CD4-positive, alpha-beta memory T cell (primary cell): ENCODE data around the gene LLGL2. TPM values are rescaled to one million over a fixed set of nuclear protein-coding genes. Genes with fewer than 3 reads are reported as not detected.

Source experiments
- CTCF ChIA-PET: fragments of 350-600 bp; sonication (Branson Sonifier 250); formaldehyde crosslinking; loops from one replicate; lab custom pipeline; 2021; ENCODE audit warnings: inconsistent platforms; ENCODE audit not compliant: partially characterized antibody; lab: Charles Lee
- POLR2A ChIA-PET: fragments of 350-600 bp; sonication (Branson Sonifier 250); formaldehyde crosslinking; loops from one replicate; lab custom pipeline; 2021; ENCODE audit not compliant: partially characterized antibody; lab: Charles Lee
- DNase-seq, 5 donors: peaks; one replicate each; pipeline versions ENCODE4 v3.0.0 to v3.0.0-alpha.2; 2020 to 2022; ENCODE audit warnings: mixed read lengths in 1 of 5
- H3K27ac ChIP-seq: one replicate; pipeline ENCODE4 v1.7.0; 2013; ENCODE audit warnings: low read depth, low read length
- H3K27me3 ChIP-seq: 2 replicates; pipeline ENCODE4 v1.7.0; 2013; ENCODE audit warnings: mild to moderate bottlenecking, low read length, moderate library complexity; ENCODE audit not compliant: insufficient read depth
- H3K36me3 ChIP-seq: 2 replicates; pipeline ENCODE4 v1.7.0; 2013; ENCODE audit warnings: mild to moderate bottlenecking, low read length, moderate library complexity; ENCODE audit not compliant: insufficient read depth
- H3K4me1 ChIP-seq: 2 replicates; pipeline ENCODE4 v1.7.0; 2013; ENCODE audit warnings: mild to moderate bottlenecking, low read length, moderate library complexity; ENCODE audit not compliant: insufficient read depth
- H3K4me3 ChIP-seq, 2 donors: one replicate each; pipeline ENCODE4 v1.7.0; 2013; ENCODE audit warnings: low read length in 2 of 2, mild to moderate bottlenecking in 1 of 2
- H3K9me3 ChIP-seq, 2 donors: one replicate each; pipeline ENCODE4 v1.7.0; 2013; ENCODE audit warnings: low read length in 2 of 2, control low read depth in 1 of 2; ENCODE audit not compliant: control insufficient read depth in 1 of 2
- H3K27ac Mint-ChIP-seq, 7 donors: one replicate each; pipeline ENCODE4 v1.8.0; 2020 to 2021; ENCODE audit warnings: mixed read lengths in 7 of 7, mild to moderate bottlenecking in 6 of 7, inconsistent platforms in 3 of 7, moderate library complexity in 3 of 7
- H3K27me3 Mint-ChIP-seq, 2 donors: one replicate each; pipeline ENCODE4 v1.8.0; 2020 to 2021; ENCODE audit warnings: mixed read lengths in 2 of 2
- H3K36me3 Mint-ChIP-seq, 2 donors: one replicate each; pipeline ENCODE4 v1.8.0; 2020 to 2021; ENCODE audit warnings: mixed read lengths in 2 of 2, inconsistent platforms in 1 of 2, mild to moderate bottlenecking in 1 of 2
- H3K4me1 Mint-ChIP-seq, 4 donors: one replicate each; pipeline ENCODE4 v1.8.0; 2020 to 2021; ENCODE audit warnings: mixed read lengths in 4 of 4, mild to moderate bottlenecking in 1 of 4
- H3K4me3 Mint-ChIP-seq, 8 donors: one replicate each; pipeline ENCODE4 v1.8.0; 2020 to 2021; ENCODE audit warnings: mixed read lengths in 8 of 8, mild to moderate bottlenecking in 7 of 8, moderate library complexity in 6 of 8, inconsistent platforms in 3 of 8
- H3K9me3 Mint-ChIP-seq, 8 donors: one replicate each; pipeline ENCODE4 v1.8.0; 2020 to 2021; ENCODE audit warnings: mixed read lengths in 8 of 8, mild to moderate bottlenecking in 5 of 8, inconsistent platforms in 3 of 8, moderate library complexity in 1 of 8
- intact Hi-C: fragments of 100-400 bp; cut with micrococcal nuclease; formaldehyde crosslinking; loops from one replicate; pipeline ENCODE4 v1.15.1; 2023
- polyA plus RNA-seq, 2 donors: library from polyadenylated mRNA; unstranded; fragments of 300-500 nt; fragmentation: Illumina TruSeq; gene quantifications; one replicate each; pipeline ENCODE4 v1.2.3, GENCODE V29; 2021
- total RNA-seq, 2 experiments: library from RNA; stranded (reverse); gene quantifications; one replicate each; pipeline ENCODE4 v1.2.3, GENCODE V29; 2021

The LLGL2 gene
- total and polyA plus RNA-seq, 4 experiments from 2014 or later, result 19.3 to 43.6 (median 32.2) TPM

DNA sequence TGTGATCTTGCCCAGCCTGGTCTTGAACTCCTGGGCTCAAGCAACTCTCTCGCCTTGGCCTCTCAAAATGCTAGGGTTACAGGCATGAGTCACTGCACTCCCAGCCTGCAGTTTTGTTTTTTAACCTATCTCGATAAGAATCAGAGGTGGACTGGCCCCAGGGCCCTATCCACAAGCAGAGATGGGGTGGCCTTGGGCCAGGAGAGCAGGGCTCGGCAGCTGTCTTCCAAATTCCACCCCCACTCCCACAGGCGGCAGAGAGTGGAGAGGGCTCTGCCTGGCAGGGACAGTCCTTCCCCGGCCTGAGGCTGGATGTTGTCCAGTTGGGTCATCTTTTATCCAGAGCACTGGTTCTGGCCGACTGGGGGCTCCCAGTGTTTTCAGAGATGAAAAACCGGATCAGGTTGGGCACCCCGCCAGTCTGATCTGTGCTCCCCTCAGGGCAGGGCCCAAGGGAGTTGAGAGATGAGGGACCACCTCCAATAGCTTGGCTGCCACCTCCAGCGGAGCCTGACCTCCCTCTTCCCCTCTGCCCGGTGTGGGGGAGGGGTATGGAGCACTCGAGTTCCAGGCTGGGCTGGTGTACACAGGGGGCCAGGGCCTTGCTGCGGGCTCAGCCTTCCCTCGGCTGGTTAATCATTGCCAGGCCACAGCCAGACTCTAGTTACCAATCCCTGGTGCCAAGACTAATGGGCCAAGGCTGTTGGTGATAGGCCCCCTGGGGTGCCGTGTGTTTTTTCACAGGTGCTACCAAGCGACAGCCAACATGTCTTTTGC lies 31.8 kb downstream of the LLGL2 start:
- peaks cover 0 to 10% of the 10 kb centered on the region in 2 donors for H3K36me3 Mint-ChIP-seq
- H3K4me3 Mint-ChIP-seq, result no peak overlapping the region
- Histone ChIP-seq H3K4me3 (no peak overlapping the region), H3K27ac (no peak overlapping the region), H3K36me3 (no peaks in the 10 kb centered on the region), H3K4me1 (no peaks in the 10 kb centered on the region), H3K27me3 (no peaks in the 10 kb centered on the region), H3K9me3 (no peaks in the 10 kb centered on the region)
- no peaks in the 10 kb centered on the region for H3K4me1 Mint-ChIP-seq
- CTCF ChIA-PET, result no interaction called here
- no peaks in the 10 kb centered on the region for H3K27me3 Mint-ChIP-seq
- intact Hi-C loops, result no loop called here
- H3K9me3 Mint-ChIP-seq, result peaks cover 0 to 2% (median 0%) of the 10 kb centered on the region in 8 donors
- no peak for DNase-seq
- no peak overlapping the region for H3K27ac Mint-ChIP-seq
- POLR2A ChIA-PET, result no interaction called here

DNA sequence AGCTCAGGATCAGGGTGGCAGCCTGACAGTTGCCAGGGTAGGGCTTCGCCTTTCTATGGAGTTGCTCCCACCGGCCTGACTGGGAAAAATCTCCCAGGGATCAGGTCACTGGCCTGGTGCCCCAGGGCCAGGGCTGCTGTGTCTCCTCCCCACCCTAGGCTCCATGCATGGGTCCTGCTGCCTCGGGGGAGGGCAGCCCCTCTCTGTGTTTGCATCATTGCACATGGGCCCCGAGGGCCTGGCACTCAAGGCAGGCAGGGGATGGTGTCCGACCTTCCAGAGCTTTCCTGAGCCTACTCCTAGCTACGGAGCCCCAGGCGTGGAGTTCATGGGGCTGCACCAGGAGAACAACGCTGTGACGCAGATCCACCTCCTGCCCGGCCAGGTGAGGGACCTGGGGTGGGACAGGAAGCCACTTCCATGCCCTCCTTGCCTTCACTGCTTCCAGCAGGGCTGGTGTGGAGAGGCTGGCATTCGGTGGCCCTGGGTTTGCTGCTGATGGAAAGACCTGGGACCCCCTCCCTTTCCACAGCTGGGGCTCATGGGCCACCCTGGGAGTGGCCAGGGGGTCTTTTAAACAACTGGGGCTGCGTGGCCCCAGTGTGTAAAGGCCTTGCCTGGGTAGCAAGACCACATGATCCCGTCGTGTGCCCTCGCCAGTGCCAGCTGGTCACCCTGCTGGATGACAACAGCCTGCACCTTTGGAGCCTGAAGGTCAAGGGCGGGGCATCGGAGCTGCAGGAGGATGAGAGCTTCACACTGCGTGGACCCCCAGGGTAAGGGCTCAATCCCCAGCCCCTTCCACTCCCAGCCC lies 32.6 kb downstream of the LLGL2 start:
- peaks cover 2% of the 10 kb centered on the region for H3K36me3 ChIP-seq
- no peaks in the 10 kb centered on the region for H3K4me1 ChIP-seq
- CTCF ChIA-PET, result no interaction called here
- H3K9me3 ChIP-seq, result no peaks in the 10 kb centered on the region
- intact Hi-C loops, result no loop called here
- no peak overlapping the region for H3K4me3 ChIP-seq
- Mint-ChIP-seq H3K4me1 (no peaks in the 10 kb centered on the region), H3K27me3 (no peaks in the 10 kb centered on the region), H3K9me3 (peaks cover 0 to 2% (median 0%) of the 10 kb centered on the region in 8 donors), H3K4me3 (no peak overlapping the region), H3K27ac (no peak overlapping the region), H3K36me3 (peaks cover 0 to 14% of the 10 kb centered on the region in 2 donors)
- H3K27ac ChIP-seq, result no peak overlapping the region
- H3K27me3 ChIP-seq, result no peaks in the 10 kb centered on the region
- POLR2A ChIA-PET, result no interaction called here
- no peak for DNase-seq

DNA sequence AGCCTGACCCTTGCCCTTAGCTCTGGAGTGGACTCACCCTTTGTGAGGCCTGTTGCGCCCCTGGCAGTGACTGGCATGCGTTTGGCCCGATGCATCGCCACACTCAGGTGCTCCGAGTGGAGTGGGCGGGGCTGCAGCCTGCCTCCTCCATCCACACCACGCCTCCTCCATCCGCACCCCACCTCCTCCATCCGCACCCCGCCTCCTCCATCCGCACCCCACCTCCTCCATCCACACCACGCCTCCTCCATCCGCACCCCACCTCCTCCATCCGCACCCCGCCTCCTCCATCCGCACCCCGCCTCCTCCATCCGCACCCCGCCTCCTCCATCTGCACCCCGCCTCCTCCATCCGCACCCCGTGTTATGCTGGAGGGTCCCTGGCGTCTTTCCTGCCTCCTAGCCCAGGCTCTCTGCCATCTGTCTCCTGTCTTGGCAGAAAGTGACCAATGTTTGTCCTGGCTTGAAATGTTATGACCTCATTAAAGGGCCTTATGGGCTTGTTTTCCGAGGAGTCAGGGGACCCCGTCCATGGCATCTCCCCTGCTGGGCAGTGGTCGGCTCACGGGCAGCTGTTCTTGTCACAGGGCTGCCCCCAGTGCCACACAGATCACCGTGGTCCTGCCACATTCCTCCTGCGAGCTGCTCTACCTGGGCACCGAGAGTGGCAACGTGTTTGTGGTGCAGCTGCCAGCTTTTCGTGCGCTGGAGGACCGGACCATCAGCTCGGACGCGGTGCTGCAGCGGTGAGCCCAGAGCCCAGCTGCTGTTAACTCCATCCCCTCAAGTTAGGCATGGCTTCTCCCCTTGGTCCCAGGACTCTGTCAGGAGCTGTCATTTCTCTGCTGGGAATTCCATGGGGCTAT lies 33.4 kb downstream of the LLGL2 start:
- Histone ChIP-seq H3K9me3 (no peaks in the 10 kb centered on the region), H3K4me1 (no peaks in the 10 kb centered on the region), H3K36me3 (peaks cover 9% of the 10 kb centered on the region), H3K27ac (no peak overlapping the region), H3K4me3 (no peak overlapping the region), H3K27me3 (no peaks in the 10 kb centered on the region)
- CTCF ChIA-PET, result no interaction called here
- intact Hi-C loops, result no loop called here
- Mint-ChIP-seq H3K27me3 (no peaks in the 10 kb centered on the region), H3K36me3 (peaks cover 0 to 14% of the 10 kb centered on the region in 2 donors), H3K27ac (no peak overlapping the region), H3K4me3 (no peak overlapping the region), H3K9me3 (peaks cover 0 to 2% (median 0%) of the 10 kb centered on the region in 8 donors), H3K4me1 (no peaks in the 10 kb centered on the region)
- DNase-seq, result no peak
- POLR2A ChIA-PET, result no interaction called here

DNA sequence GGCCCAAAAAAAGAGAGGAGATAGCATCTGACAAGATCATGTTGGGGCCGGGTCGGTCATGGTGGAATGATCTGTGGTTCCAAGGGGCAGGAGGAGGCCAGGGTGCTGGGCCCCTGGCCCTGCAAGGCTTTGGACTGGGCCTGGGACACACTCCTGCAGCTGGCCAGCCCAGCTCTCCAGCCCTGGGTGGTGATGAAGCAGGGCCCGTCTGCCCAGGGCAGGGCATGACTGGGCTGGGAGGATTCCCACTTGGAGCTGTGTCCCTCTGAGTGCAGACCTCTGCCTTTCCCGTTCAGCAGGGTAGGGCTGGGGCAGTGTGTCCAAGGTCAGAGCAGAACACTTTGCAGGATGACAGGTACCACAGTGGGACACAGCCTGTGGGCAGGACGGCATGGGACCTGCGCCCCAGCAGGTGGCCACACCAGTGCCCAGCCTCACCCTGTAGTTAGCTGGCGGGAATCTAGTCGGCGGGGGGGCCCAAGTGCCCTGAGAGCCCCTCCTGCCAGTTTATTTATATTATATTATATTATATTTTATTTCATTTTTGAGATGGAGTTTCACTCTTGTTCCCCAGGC lies 34.5 kb downstream of the LLGL2 start:
- H3K9me3 Mint-ChIP-seq, result peaks cover 0 to 2% (median 0%) of the 10 kb centered on the region in 8 donors
- no peaks in the 10 kb centered on the region for H3K27me3 Mint-ChIP-seq
- peak overlapping the region in 1 of 7 donors; percentile 36 for H3K27ac Mint-ChIP-seq
- no peak overlapping the region for H3K27ac ChIP-seq
- no peak overlapping the region for H3K4me3 Mint-ChIP-seq
- CTCF ChIA-PET, result no interaction called here
- no peaks in the 10 kb centered on the region for H3K4me1 ChIP-seq
- no peak overlapping the region for H3K4me3 ChIP-seq
- peaks cover 0 to 17% of the 10 kb centered on the region in 2 donors for H3K36me3 Mint-ChIP-seq
- POLR2A ChIA-PET, result no interaction called here
- intact Hi-C loops, result no loop called here
- H3K27me3 ChIP-seq, result no peaks in the 10 kb centered on the region
- H3K36me3 ChIP-seq, result peaks cover 15% of the 10 kb centered on the region
- DNase-seq, result no peak
- no peaks in the 10 kb centered on the region for H3K4me1 Mint-ChIP-seq
- H3K9me3 ChIP-seq, result no peaks in the 10 kb centered on the region

DNA sequence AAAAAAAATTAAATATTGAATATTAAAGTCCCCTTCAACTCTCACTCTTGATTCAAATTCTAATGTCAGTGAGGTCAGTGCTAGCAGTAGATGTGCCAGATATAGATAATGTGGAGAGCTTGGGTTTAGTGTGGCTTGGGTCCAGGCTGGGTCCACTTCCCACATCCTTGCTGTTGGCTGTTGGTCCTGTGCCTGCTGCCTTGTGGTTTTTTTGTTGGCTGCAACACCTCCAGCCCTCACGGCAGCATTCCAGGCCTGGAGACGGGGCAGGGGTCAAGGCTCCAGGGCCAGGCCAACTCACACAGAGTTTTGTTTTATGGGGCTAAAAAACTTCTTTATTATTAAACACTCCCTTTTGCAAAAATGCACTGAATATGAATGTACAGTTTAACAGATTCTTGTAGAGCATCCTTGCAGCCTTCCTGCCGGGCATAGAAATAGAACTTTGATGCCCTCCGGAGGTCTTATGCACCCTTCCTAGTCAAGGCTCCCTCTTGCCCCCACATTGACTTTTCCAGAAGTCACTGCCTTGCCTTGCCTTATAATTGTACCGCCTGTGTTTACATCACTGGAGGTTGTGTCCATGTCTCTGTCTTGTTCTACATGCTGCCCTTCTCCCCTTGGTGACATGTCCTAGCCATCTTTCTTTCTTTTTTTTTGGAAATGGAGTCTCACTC lies 36.6 kb downstream of the LLGL2 start:
- Histone ChIP-seq H3K27ac (no peak overlapping the region), H3K36me3 (peaks cover 15% of the 10 kb centered on the region), H3K27me3 (no peaks in the 10 kb centered on the region), H3K9me3 (no peaks in the 10 kb centered on the region), H3K4me1 (no peaks in the 10 kb centered on the region), H3K4me3 (no peak overlapping the region)
- ChIA-PET CTCF (no interaction called here), POLR2A (no interaction called here)
- peak in 1 of 5 donors; percentile 4 for DNase-seq
- H3K4me1 Mint-ChIP-seq, result no peaks in the 10 kb centered on the region
- H3K36me3 Mint-ChIP-seq, result peaks cover 13 to 32% of the 10 kb centered on the region in 2 donors
- intact Hi-C loops, result no loop called here
- H3K9me3 Mint-ChIP-seq, result peaks cover 0 to 2% (median 0%) of the 10 kb centered on the region in 8 donors
- no peaks in the 10 kb centered on the region for H3K27me3 Mint-ChIP-seq
- H3K27ac Mint-ChIP-seq, result no peak overlapping the region
- H3K4me3 Mint-ChIP-seq, result no peak overlapping the region

DNA sequence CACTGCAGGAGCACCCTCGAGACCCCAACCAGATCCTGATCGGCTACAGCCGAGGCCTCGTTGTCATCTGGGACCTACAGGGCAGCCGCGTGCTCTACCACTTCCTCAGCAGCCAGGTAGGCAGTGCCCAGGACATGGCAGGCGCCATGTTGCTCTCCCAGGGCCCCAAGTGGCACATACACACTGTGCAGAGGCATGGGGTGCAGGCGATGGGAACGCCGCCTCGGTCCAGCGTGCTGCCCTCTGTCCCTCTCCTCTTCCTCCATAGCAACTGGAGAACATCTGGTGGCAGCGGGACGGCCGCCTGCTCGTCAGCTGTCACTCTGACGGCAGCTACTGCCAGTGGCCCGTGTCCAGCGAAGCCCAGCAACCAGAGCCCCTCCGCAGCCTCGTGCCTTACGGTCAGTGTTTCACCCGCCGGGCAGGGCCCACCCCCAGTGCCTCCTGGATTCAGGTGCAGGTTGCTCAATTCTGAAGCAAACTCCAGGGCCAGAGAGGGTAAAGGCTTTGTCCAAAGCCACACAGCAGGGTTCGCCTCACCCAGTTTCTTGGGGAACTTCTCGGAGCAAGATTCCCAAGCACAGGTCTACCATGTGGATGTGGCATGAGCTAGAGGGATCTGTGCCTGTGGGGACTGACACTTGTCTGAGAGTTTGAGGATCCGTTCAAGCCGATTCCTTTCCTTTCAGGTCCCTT lies 37.7 kb downstream of the LLGL2 start:
- Mint-ChIP-seq H3K27me3 (no peaks in the 10 kb centered on the region), H3K4me1 (no peaks in the 10 kb centered on the region), H3K9me3 (peaks cover 0 to 2% (median 0%) of the 10 kb centered on the region in 8 donors), H3K27ac (no peak overlapping the region), H3K36me3 (peaks cover 13 to 32% of the 10 kb centered on the region in 2 donors), H3K4me3 (no peak overlapping the region)
- no peaks in the 10 kb centered on the region for H3K4me1 ChIP-seq
- H3K27me3 ChIP-seq, result no peaks in the 10 kb centered on the region
- ChIA-PET CTCF (no interaction called here), POLR2A (no interaction called here)
- no peak overlapping the region for H3K4me3 ChIP-seq
- peaks cover 15% of the 10 kb centered on the region for H3K36me3 ChIP-seq
- intact Hi-C loops, result no loop called here
- no peak overlapping the region for H3K27ac ChIP-seq
- H3K9me3 ChIP-seq, result no peaks in the 10 kb centered on the region
- no peak for DNase-seq
